Measurements from ENCODE around the gene CD300LG. TPM values are rescaled to one million over a fixed set of nuclear protein-coding genes. Genes with fewer than 3 reads are reported as not detected.

Gene CD300LG
- total RNA-seq, 4 donors from 2014 or later: 4.0 to 12.9 (median 8.1) TPM

DNA sequence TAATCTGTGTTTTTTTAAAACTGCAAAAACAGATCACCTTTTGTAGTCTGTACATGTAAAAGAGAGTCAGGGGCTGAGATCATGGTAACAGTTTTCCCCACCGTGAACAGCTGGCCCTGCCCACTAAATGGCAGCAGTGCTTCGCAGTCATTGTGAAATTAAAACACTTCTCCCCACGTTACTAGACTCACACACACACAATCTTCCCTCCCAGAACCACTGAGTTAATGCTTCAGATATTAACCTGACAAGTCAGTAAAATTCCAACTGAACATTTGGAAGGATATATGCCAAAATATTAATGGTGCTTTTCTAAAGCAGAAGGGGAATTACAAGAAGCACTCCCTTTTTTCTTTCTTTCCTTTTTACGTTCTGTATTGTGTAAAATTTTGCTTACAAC is 1.2 kb upstream of the CD300LG start:
- WGBS, 2 donors: 58 to 63% methylated on average over 4 of the region's 4 CpGs
- H3K9me3 ChIP-seq: no peaks in the 10 kb centered on the region
- H3K36me3 ChIP-seq: no peaks in the 10 kb centered on the region
- no peak for DNase-seq (ENCODE audit: low spot score in 2 of 2)
- no peak overlapping the region for H3K4me3 ChIP-seq
- TF ChIP-seq, protein P1, sequence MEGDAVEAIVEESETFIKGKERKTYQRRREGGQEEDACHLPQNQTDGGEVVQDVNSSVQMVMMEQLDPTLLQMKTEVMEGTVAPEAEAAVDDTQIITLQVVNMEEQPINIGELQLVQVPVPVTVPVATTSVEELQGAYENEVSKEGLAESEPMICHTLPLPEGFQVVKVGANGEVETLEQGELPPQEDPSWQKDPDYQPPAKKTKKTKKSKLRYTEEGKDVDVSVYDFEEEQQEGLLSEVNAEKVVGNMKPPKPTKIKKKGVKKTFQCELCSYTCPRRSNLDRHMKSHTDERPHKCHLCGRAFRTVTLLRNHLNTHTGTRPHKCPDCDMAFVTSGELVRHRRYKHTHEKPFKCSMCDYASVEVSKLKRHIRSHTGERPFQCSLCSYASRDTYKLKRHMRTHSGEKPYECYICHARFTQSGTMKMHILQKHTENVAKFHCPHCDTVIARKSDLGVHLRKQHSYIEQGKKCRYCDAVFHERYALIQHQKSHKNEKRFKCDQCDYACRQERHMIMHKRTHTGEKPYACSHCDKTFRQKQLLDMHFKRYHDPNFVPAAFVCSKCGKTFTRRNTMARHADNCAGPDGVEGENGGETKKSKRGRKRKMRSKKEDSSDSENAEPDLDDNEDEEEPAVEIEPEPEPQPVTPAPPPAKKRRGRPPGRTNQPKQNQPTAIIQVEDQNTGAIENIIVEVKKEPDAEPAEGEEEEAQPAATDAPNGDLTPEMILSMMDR (IDR thresholded peaks at IDR 0.05): no peak
- TF ChIP-seq POLR2A (IDR thresholded peaks at IDR 0.05) (no peak), EP300 (IDR thresholded peaks at IDR 0.05) (no peak)
- peaks cover 0 to 23% (median 0%) of the 10 kb centered on the region in 4 donors for H3K4me1 ChIP-seq
- H3K27me3 ChIP-seq: peaks cover 0 to 5% of the 10 kb centered on the region in 2 donors
- H3K27ac ChIP-seq: peak overlapping the region in 1 of 4 donors; percentile 3

DNA sequence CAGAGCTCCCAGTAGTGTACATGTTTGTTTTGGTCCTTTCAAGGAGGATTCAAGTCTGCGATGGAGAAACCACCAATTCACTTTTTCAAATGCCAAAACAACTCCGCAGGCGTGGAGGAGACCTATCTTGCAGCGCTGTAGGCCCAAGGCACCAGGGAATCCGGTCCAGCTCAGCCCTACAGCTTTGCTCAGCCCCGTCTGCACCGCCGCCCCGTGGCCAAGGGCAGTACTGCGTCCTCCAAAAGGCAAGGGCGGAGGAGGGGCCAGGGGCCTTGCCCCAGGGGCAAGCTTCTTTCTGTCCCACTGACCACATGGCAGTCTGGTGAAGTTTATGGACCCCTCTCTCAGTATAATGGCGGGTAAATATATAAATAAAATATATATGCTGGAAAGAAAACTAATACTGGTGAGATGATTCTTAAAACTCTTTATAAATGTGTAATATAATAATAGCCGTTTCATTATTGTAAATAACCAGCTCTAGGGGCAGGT is 709 bp upstream of the CD300LG start:
- H3K4me3 ChIP-seq: no peak overlapping the region

GRCh38 chr17:43848601-43849000 is 1.6 kb downstream of the CD300LG start:
- WGBS, 2 donors: 78 to 93% methylated on average over 10 of the region's 10 CpGs
- Histone ChIP-seq H3K27ac (no peak overlapping the region), H3K27me3 (peaks cover 0 to 12% of the 10 kb centered on the region in 2 donors), H3K4me1 (peaks cover 0 to 15% (median 0%) of the 10 kb centered on the region in 4 donors), H3K4me3 (no peak overlapping the region), H3K36me3 (no peaks in the 10 kb centered on the region), H3K9me3 (no peaks in the 10 kb centered on the region)
- DNase-seq (ENCODE audit: low spot score in 2 of 2): no peak
- TF ChIP-seq, protein P1 (IDR thresholded peaks at IDR 0.05): no peak
- TF ChIP-seq EP300 (IDR thresholded peaks at IDR 0.05) (no peak), POLR2A (IDR thresholded peaks at IDR 0.05) (no peak)

More for the DNA sequence above, 709 bp upstream of the CD300LG start:
- Histone ChIP-seq H3K9me3 (no peaks in the 10 kb centered on the region), H3K36me3 (no peaks in the 10 kb centered on the region), H3K27ac (peak overlapping the region in 1 of 4 donors; percentile 47), H3K27me3 (peaks cover 0 to 5% of the 10 kb centered on the region in 2 donors), H3K4me1 (peaks cover 0 to 18% (median 0%) of the 10 kb centered on the region in 4 donors)
- peak; percentile 68 to 90 for DNase-seq (ENCODE audit: low spot score in 2 of 2)
- 5 to 10% methylated on average over 13 of the region's 13 CpGs for WGBS, 2 donors
- peak in 1 of 2 donors; percentile 63 for TF ChIP-seq EP300 (IDR thresholded peaks at IDR 0.05)
- TF ChIP-seq, protein P1 (IDR thresholded peaks at IDR 0.05): peak; percentile 87 to 99 (median 92)
- no peak for TF ChIP-seq POLR2A (IDR thresholded peaks at IDR 0.05)

- Histone ChIP-seq H3K27ac (no peak overlapping the region), H3K9me3 (no peaks in the 10 kb centered on the region), H3K4me1 (peaks cover 0 to 15% (median 0%) of the 10 kb centered on the region in 4 donors), H3K36me3 (no peaks in the 10 kb centered on the region), H3K27me3 (peaks cover 0 to 12% of the 10 kb centered on the region in 2 donors), H3K4me3 (no peak overlapping the region)
- 80 to 90% methylated on average over 7 to 8 of the region's 8 CpGs for WGBS, 2 donors
- no peak for DNase-seq (ENCODE audit: low spot score in 2 of 2)
- TF ChIP-seq EP300 (IDR thresholded peaks at IDR 0.05) (no peak), POLR2A (IDR thresholded peaks at IDR 0.05) (no peak)
- TF ChIP-seq, protein P1 (IDR thresholded peaks at IDR 0.05): no peak
These were observed 2.1 kb downstream of the CD300LG start for GRCh38 chr17:43849116-43849515.

GRCh38 chr17:43852571-43852970 is 5.6 kb downstream of the CD300LG start:
- TF ChIP-seq, protein P1 (IDR thresholded peaks at IDR 0.05): no peak
- TF ChIP-seq EP300 (IDR thresholded peaks at IDR 0.05): no peak
- TF ChIP-seq POLR2A (IDR thresholded peaks at IDR 0.05): no peak
- DNase-seq (ENCODE audit: low spot score in 2 of 2): no peak
- WGBS, 2 donors: 90 to 95% methylated on average over 8 of the region's 8 CpGs
- Histone ChIP-seq H3K27ac (no peak overlapping the region), H3K36me3 (no peaks in the 10 kb centered on the region), H3K27me3 (peaks cover 0 to 23% of the 10 kb centered on the region in 2 donors), H3K4me1 (no peaks in the 10 kb centered on the region), H3K4me3 (no peak overlapping the region), H3K9me3 (no peaks in the 10 kb centered on the region)
